WERI-Rb-1 (cell line): ENCODE data around the gene OXSR1.
"Not testable (repeated sequence)": the region's sequence is repeated elsewhere in the genome, so short reads cannot be mapped to it uniquely, and the experiment has no call there.

Source experiments
- DNase-seq: peaks from one replicate; pipeline ENCODE4 v3.0.0-alpha.2; 2020
- H3K27ac ChIP-seq: fragments of 250-450 bp; sonication (Bioruptor Pico); 2 replicates; pipeline ENCODE4 v1.5.1; 2020; ENCODE audit warnings: mild to moderate bottlenecking, moderate library complexity
- H3K27me3 ChIP-seq: fragments of 250-450 bp; sonication (Bioruptor Pico); 2 replicates; pipeline ENCODE4 v1.5.1; 2021; ENCODE audit warnings: mild to moderate bottlenecking, low read depth, moderate library complexity; ENCODE audit not compliant: insufficient read depth, severe bottlenecking
- H3K36me3 ChIP-seq: fragments of 250-450 bp; sonication (Bioruptor Pico); 2 replicates; pipeline ENCODE4 v1.5.1; 2020; ENCODE audit warnings: mild to moderate bottlenecking, moderate library complexity
- H3K4me3 ChIP-seq: 2 replicates; pipeline ENCODE4 v1.5.1; 2011; ENCODE audit warnings: low read depth, mild to moderate bottlenecking, control low read depth, low read length
- H3K9me3 ChIP-seq: fragments of 250-450 bp; sonication (Bioruptor Pico); 2 replicates; pipeline ENCODE4 v1.5.1; 2021; ENCODE audit warnings: mild to moderate bottlenecking, moderate library complexity; ENCODE audit not compliant: severe bottlenecking
- CTCF ChIP-seq: IDR thresholded peaks from 2 replicates; pipeline ENCODE4 v1.5.1; 2011; ENCODE audit warnings: low read depth, mild to moderate bottlenecking, control low read depth, inconsistent platforms, low read length

OXSR1 gene

GRCh38 chr3:38177181-38177580 lies 11.8 kb downstream of the OXSR1 start:
- no peaks in the 10 kb centered on the region for H3K36me3 ChIP-seq
- H3K27ac ChIP-seq: no peak overlapping the region
- DNase-seq: no peak
- no peaks in the 10 kb centered on the region for H3K9me3 ChIP-seq
- no peak overlapping the region for H3K4me3 ChIP-seq
- H3K27me3 ChIP-seq: no peaks in the 10 kb centered on the region
- TF ChIP-seq CTCF: no peak

GRCh38 chr3:38186781-38187180 lies 21.4 kb downstream of the OXSR1 start:
- no peak for TF ChIP-seq CTCF
- Histone ChIP-seq H3K4me3 (no peak overlapping the region), H3K27ac (no peak overlapping the region), H3K36me3 (peaks cover 17% of the 10 kb centered on the region), H3K27me3 (no peaks in the 10 kb centered on the region), H3K9me3 (no peaks in the 10 kb centered on the region)
- no peak for DNase-seq

GRCh38 chr3:38190481-38190881 lies 25.1 kb downstream of the OXSR1 start:
- no peak for TF ChIP-seq CTCF
- Histone ChIP-seq H3K27me3 (no peaks in the 10 kb centered on the region), H3K27ac (no peak overlapping the region), H3K4me3 (no peak overlapping the region), H3K36me3 (peaks cover 6% of the 10 kb centered on the region), H3K9me3 (no peaks in the 10 kb centered on the region)
- DNase-seq: no peak

- H3K27ac ChIP-seq, H3K4me3 ChIP-seq, H3K36me3 ChIP-seq, H3K9me3 ChIP-seq, H3K27me3 ChIP-seq, DNase-seq: not testable (repeated sequence)
Observed at GRCh38 chr3:38202931-38203330, 37.6 kb downstream of the OXSR1 start.

GRCh38 chr3:38203690-38204089 lies 38.4 kb downstream of the OXSR1 start:
- Histone ChIP-seq H3K9me3 (no peaks in the 10 kb centered on the region), H3K27ac (no peak overlapping the region), H3K27me3 (no peaks in the 10 kb centered on the region), H3K4me3 (no peak overlapping the region), H3K36me3 (peaks cover 9% of the 10 kb centered on the region)
- TF ChIP-seq CTCF: no peak
- DNase-seq: no peak

- DNase-seq: no peak
- no peaks in the 10 kb centered on the region for H3K27me3 ChIP-seq
- no peak overlapping the region for H3K4me3 ChIP-seq
- TF ChIP-seq CTCF: no peak
- no peak overlapping the region for H3K27ac ChIP-seq
- H3K9me3 ChIP-seq: no peaks in the 10 kb centered on the region
- H3K36me3 ChIP-seq: peaks cover 3% of the 10 kb centered on the region
Observed at GRCh38 chr3:38204599-38205471, 39.5 kb downstream of the OXSR1 start.
